Natural killer cell (primary cell): ENCODE results near the gene SCAP. TPM values are rescaled to one million over a fixed set of nuclear protein-coding genes. Genes with fewer than 3 reads are reported as not detected.

Source experiments
- ATAC-seq, 3 donors: fragments of 150-1000 bp in 2 of 3; fragments of 200-7000 bp in 1 of 3; cut with Tn5 transposase; 1 replicate in 1 of 3; 2 replicates in 2 of 3; pipeline ENCODE4 v1.10.0; 2021; ENCODE audit warnings: mild to moderate bottlenecking in 2 of 3, moderate library complexity in 2 of 3
- DNase-seq, 2 donors: peaks; one replicate each; pipeline versions ENCODE4 v3.0.0 to v3.0.0-alpha.2; 2013 to 2021; ENCODE audit warnings: mixed read lengths in 1 of 2
- H3K27ac ChIP-seq: one replicate; pipeline ENCODE4 v1.5.1; 2013; ENCODE audit warnings: mild to moderate bottlenecking, low read length
- H3K27me3 ChIP-seq: one replicate; pipeline ENCODE4 v1.6.1; 2013; ENCODE audit warnings: low read length; ENCODE audit not compliant: control insufficient read depth, insufficient read depth
- H3K36me3 ChIP-seq: one replicate; pipeline ENCODE4 v1.6.1; 2013; ENCODE audit warnings: low read length; ENCODE audit not compliant: control insufficient read depth, insufficient read depth
- H3K4me1 ChIP-seq: one replicate; pipeline ENCODE4 v1.6.1; 2013; ENCODE audit warnings: low read length; ENCODE audit not compliant: control insufficient read depth, insufficient read depth
- H3K4me3 ChIP-seq: one replicate; pipeline ENCODE4 v1.5.1; 2013; ENCODE audit warnings: low read length
- H3K9me3 ChIP-seq: one replicate; pipeline ENCODE4 v1.6.1; 2013; ENCODE audit warnings: low read length; ENCODE audit not compliant: control insufficient read depth, insufficient read depth
- H3K27ac Mint-ChIP-seq, 2 donors: one replicate each; pipeline ENCODE4 v1.8.0; 2022; ENCODE audit warnings: mild to moderate bottlenecking in 2 of 2, mixed read lengths in 2 of 2, moderate library complexity in 1 of 2
- H3K27me3 Mint-ChIP-seq, 2 donors: one replicate each; pipeline ENCODE4 v1.8.0; 2022; ENCODE audit warnings: low read depth in 2 of 2, mixed read lengths in 2 of 2
- H3K36me3 Mint-ChIP-seq: one replicate; pipeline ENCODE4 v1.8.0; 2022; ENCODE audit warnings: mixed read lengths
- H3K4me1 Mint-ChIP-seq, 2 donors: one replicate each; pipeline ENCODE4 v1.8.0; 2022; ENCODE audit warnings: mixed read lengths in 2 of 2
- H3K4me3 Mint-ChIP-seq: one replicate; pipeline ENCODE4 v1.8.0; 2022; ENCODE audit warnings: mild to moderate bottlenecking, moderate library complexity, mixed read lengths
- H3K9me3 Mint-ChIP-seq, 2 donors: one replicate each; pipeline ENCODE4 v1.8.0; 2022; ENCODE audit warnings: mixed read lengths in 2 of 2
- WGBS: methylation state at CpG from one replicate; pipeline ENCODE4 v1.1.7; 2013; ENCODE audit warnings: missing lambda C conversion rate; ENCODE audit not compliant: insufficient coverage; 5-methylcytosine and 5-hydroxymethylcytosine counted together
- intact Hi-C: fragments of 100-400 bp; cut with micrococcal nuclease; formaldehyde crosslinking; loops from one replicate; pipeline ENCODE4 v1.14.2; 2022
- total RNA-seq, 4 donors: library from RNA; stranded (reverse); fragments of 120-200 nt in 1 of 4; gene quantifications; one replicate each; pipeline versions ENCODE4 v1.2.3 to v1.2.4, GENCODE V29; 2013 to 2022
- TF ChIP-seq, protein P1 (sequence below): fragments of 200-600 bp; IDR thresholded peaks from one replicate; pipeline ENCODE4 v1.8.0; 2022; ENCODE audit warnings: antibody characterized with exemption

The SCAP gene
- total RNA-seq, 3 donors from 2014 or later (not counting 1 experiment from before 2014, with no cell fraction given) = 63.9 to 104 (median 82.7) TPM

DNA sequence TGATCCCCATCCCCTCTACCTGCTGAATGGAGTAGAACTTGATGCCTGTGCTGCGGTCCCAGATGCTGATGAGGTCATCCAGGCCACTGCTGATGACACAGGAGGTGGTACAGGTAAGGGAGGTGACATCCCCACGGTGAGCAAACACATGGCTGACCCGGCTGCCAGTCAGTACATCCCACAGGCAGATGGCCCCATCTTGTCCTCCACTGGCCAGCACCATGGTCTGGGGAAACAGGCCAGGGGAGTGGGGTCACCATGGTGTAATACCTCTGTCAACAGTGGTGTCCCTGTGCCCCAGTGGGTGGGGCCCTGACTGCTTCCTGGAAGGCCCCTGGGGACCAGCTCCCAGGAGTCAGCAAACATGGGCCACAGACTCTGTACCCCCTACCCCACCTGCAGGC is 61.6 kb downstream of the SCAP start:
- peaks cover 70% of the 10 kb centered on the region for H3K36me3 ChIP-seq
- H3K9me3 Mint-ChIP-seq = no peaks in the 10 kb centered on the region
- no peak overlapping the region for H3K27ac Mint-ChIP-seq
- peaks cover 0 to 5% of the 10 kb centered on the region in 2 donors for H3K4me1 Mint-ChIP-seq
- H3K27me3 ChIP-seq = no peaks in the 10 kb centered on the region
- 98% methylated on average over 3 of the region's 3 CpGs for WGBS
- H3K4me3 ChIP-seq = no peak overlapping the region
- intact Hi-C loops = no loop called here
- no peaks in the 10 kb centered on the region for H3K27me3 Mint-ChIP-seq
- DNase-seq (no peak), ATAC-seq (no peak)
- no peak overlapping the region for H3K27ac ChIP-seq
- TF ChIP-seq, protein P1, sequence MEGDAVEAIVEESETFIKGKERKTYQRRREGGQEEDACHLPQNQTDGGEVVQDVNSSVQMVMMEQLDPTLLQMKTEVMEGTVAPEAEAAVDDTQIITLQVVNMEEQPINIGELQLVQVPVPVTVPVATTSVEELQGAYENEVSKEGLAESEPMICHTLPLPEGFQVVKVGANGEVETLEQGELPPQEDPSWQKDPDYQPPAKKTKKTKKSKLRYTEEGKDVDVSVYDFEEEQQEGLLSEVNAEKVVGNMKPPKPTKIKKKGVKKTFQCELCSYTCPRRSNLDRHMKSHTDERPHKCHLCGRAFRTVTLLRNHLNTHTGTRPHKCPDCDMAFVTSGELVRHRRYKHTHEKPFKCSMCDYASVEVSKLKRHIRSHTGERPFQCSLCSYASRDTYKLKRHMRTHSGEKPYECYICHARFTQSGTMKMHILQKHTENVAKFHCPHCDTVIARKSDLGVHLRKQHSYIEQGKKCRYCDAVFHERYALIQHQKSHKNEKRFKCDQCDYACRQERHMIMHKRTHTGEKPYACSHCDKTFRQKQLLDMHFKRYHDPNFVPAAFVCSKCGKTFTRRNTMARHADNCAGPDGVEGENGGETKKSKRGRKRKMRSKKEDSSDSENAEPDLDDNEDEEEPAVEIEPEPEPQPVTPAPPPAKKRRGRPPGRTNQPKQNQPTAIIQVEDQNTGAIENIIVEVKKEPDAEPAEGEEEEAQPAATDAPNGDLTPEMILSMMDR = no peak
- no peak overlapping the region for H3K4me3 Mint-ChIP-seq
- no peaks in the 10 kb centered on the region for H3K4me1 ChIP-seq
- no peaks in the 10 kb centered on the region for H3K9me3 ChIP-seq
- no peaks in the 10 kb centered on the region for H3K36me3 Mint-ChIP-seq

DNA sequence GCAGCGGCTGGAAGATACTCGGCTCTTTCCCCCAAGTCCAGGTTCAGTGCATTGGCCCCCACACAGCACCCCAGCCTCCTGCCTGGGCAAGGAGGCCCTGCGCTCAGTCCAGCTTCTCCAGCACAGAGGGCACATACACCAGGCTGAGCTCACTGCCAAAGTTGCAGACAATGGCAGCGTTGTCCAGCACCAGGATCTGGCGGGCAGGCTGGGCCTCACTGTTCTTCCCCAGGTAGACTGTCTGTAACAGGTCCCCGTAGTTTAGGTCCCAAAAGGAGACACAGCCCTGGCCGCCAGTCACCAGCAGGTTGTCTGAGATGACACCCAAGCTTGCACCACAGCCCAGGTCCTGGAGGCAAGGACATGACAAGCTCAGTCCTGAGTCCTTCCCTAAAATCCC is 62.0 kb downstream of the SCAP start:
- Histone ChIP-seq H3K4me3 (no peak overlapping the region), H3K9me3 (no peaks in the 10 kb centered on the region), H3K27me3 (no peaks in the 10 kb centered on the region), H3K4me1 (no peaks in the 10 kb centered on the region), H3K27ac (no peak overlapping the region), H3K36me3 (peaks cover 74% of the 10 kb centered on the region)
- H3K4me1 Mint-ChIP-seq = peaks cover 0 to 5% of the 10 kb centered on the region in 2 donors
- H3K9me3 Mint-ChIP-seq = no peaks in the 10 kb centered on the region
- no peaks in the 10 kb centered on the region for H3K27me3 Mint-ChIP-seq
- no peak overlapping the region for H3K4me3 Mint-ChIP-seq
- H3K36me3 Mint-ChIP-seq = no peaks in the 10 kb centered on the region
- intact Hi-C loops = no loop called here
- TF ChIP-seq, protein P1 = no peak
- no peak for DNase-seq
- WGBS = over 99% methylated on average over 7 of the region's 7 CpGs
- H3K27ac Mint-ChIP-seq = peak overlapping the region; percentile 56 to 65
- no peak for ATAC-seq

DNA sequence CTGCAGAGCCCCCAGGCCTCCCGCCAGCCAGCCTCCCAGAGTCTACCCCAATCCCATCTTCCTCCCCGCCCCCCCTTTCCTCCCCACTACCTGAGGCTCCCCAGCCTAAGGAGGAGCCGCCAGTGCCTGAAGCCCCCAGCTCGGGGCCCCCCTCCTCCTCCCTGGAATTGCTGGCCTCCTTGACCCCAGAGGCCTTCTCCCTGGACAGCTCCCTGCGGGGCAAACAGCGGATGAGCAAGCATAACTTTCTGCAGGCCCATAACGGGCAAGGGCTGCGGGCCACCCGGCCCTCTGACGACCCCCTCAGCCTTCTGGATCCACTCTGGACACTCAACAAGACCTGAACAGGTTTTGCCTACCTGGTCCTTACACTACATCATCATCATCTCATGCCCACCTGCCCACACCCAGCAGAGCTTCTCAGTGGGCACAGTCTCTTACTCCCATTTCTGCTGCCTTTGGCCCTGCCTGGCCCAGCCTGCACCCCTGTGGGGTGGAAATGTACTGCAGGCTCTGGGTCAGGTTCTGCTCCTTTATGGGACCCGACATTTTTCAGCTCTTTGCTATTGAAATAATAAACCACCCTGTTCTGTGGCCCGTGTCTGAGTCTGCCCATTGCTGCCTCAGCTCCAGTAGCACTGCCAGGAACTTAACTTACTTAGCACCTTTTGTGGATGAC is 62.8 kb downstream of the SCAP start:
- Mint-ChIP-seq H3K9me3 (no peaks in the 10 kb centered on the region), H3K27me3 (no peaks in the 10 kb centered on the region), H3K4me3 (no peak overlapping the region), H3K4me1 (peaks cover 0 to 5% of the 10 kb centered on the region in 2 donors), H3K27ac (peak overlapping the region; percentile 56 to 65), H3K36me3 (no peaks in the 10 kb centered on the region)
- no peaks in the 10 kb centered on the region for H3K4me1 ChIP-seq
- no peak overlapping the region for H3K27ac ChIP-seq
- TF ChIP-seq, protein P1 = no peak
- 86% methylated on average over 12 of the region's 12 CpGs for WGBS
- intact Hi-C loops = no loop called here
- DNase-seq (no peak), ATAC-seq (no peak)
- no peaks in the 10 kb centered on the region for H3K27me3 ChIP-seq
- H3K36me3 ChIP-seq = peaks cover 81% of the 10 kb centered on the region
- H3K4me3 ChIP-seq = no peak overlapping the region
- H3K9me3 ChIP-seq = no peaks in the 10 kb centered on the region

GRCh38 chr3:47412453-47412756 is 63.3 kb downstream of the SCAP start:
- no peak for DNase-seq
- no peak for ATAC-seq
- H3K27me3 ChIP-seq = no peaks in the 10 kb centered on the region
- 92% methylated on average over 5 of the region's 5 CpGs for whole genome bisulfite sequencing
- H3K4me3 Mint-ChIP-seq = no peak overlapping the region
- H3K27ac ChIP-seq = no peak overlapping the region
- no peaks in the 10 kb centered on the region for H3K36me3 Mint-ChIP-seq
- peaks cover 84% of the 10 kb centered on the region for H3K36me3 ChIP-seq
- H3K4me3 ChIP-seq = no peak overlapping the region
- no peaks in the 10 kb centered on the region for H3K9me3 Mint-ChIP-seq
- H3K4me1 Mint-ChIP-seq = peaks cover 0 to 5% of the 10 kb centered on the region in 2 donors
- no peaks in the 10 kb centered on the region for H3K9me3 ChIP-seq
- intact Hi-C loops = no loop called here
- TF ChIP-seq, protein P1 = no peak
- H3K27me3 Mint-ChIP-seq = no peaks in the 10 kb centered on the region
- H3K27ac Mint-ChIP-seq = no peak overlapping the region
- H3K4me1 ChIP-seq = no peaks in the 10 kb centered on the region
